Measurements from ENCODE around the gene OR8B8. TPM values are rescaled to one million over a fixed set of nuclear protein-coding genes. Genes with fewer than 3 reads are reported as not detected.

Gene OR8B8
- total and polyA plus RNA-seq, 2 of the 4 experiments (the other 2 are of a cell fraction), result not detected

GRCh38 chr11:124409906-124410305 lies 35.6 kb downstream of the OR8B8 start:
- intact Hi-C loops (cut with micrococcal nuclease), result loop anchor here (10.0 kb wide), 1 partner anchor 455 kb away; the partner anchor contains the start of gene ROBO3
- Histone ChIP-seq H2BK120ac (ENCODE audit: low read depth, low read length) (no peak overlapping the region), H3K36me3 (ENCODE audit: control insufficient read depth, insufficient read depth, low read length) (no peaks in the 10 kb centered on the region), H4K91ac (ENCODE audit: insufficient read depth, low read depth, low read length) (no peak overlapping the region), H3K23ac (ENCODE audit: low read depth, low read length) (no peak overlapping the region), H3K4me1 (ENCODE audit: control insufficient read depth, insufficient read depth, low read length) (peaks cover 3% of the 10 kb centered on the region; the same call in 1 of the 2 replicates), H3K4me3 (ENCODE audit: insufficient read depth, low read depth, low read length) (no peak overlapping the region), H3K14ac (replicated peaks; ENCODE audit: low read depth, low read length) (no peak overlapping the region), H3K27me3 (ENCODE audit: control insufficient read depth, insufficient read depth, low read length) (peaks cover 11% of the 10 kb centered on the region), H4K20me1 (ENCODE audit: insufficient read depth, low read length) (no peaks in the 10 kb centered on the region), H3K9ac (ENCODE audit: low read depth, low read length) (no peak overlapping the region), H2AK9ac (replicated peaks; ENCODE audit: low read depth, low read length, poor library complexity) (no peak overlapping the region), H2BK5ac (ENCODE audit: low read depth, low read length, poor library complexity, severe bottlenecking) (no peak overlapping the region), H2BK15ac (ENCODE audit: low read depth, low read length) (no peak overlapping the region), H4K5ac (ENCODE audit: low read depth, low read length) (no peak overlapping the region), H3K4me2 (ENCODE audit: low read depth, low read length) (no peak overlapping the region), H3K9me3 (ENCODE audit: control insufficient read depth, insufficient read depth, low read length) (no peaks in the 10 kb centered on the region), H2AK5ac (ENCODE audit: low read depth, low read length) (no peak overlapping the region), H2AFZ (replicated peaks; ENCODE audit: low read length, poor library complexity) (no peak overlapping the region), H3K79me1 (ENCODE audit: low read depth in 1 of 2, low read length in 2 of 2) (no peaks in the 10 kb centered on the region), H3K18ac (ENCODE audit: low read depth, low read length) (no peak overlapping the region), H3K56ac (ENCODE audit: extremely low read depth, insufficient read depth, low read length) (no peak overlapping the region), H4K8ac (ENCODE audit: low read depth in 2 of 2, low read length in 2 of 2) (no peak overlapping the region), H3K9me1 (ENCODE audit: insufficient read depth, low read length) (no peaks in the 10 kb centered on the region), H3K27ac (ENCODE audit: insufficient read depth, low read length) (no peak overlapping the region), H2BK20ac (ENCODE audit: low read depth, low read length) (no peak overlapping the region), H3K4ac (ENCODE audit: low read depth, low read length) (no peak overlapping the region)
- 81% methylated on average over 2 of the region's 7 CpGs; no CpG with 5 or more reads in 1 of the 2 experiments for WGBS, 2 experiments (ENCODE audit: extremely low coverage in 2 of 2, insufficient read length in 1 of 2)
- no peak for TF ChIP-seq CTCF (conservative IDR thresholded peaks at IDR 0.05; ENCODE audit: low read depth, low read length)
- dilution Hi-C loops (cut with HindIII; ENCODE audit: low sequenced_read_pairs, unreplicated experiment), result no loop called here
- DNase-seq (no peak), ATAC-seq (ENCODE audit: low read depth) (no peak)
- POLR2A ChIA-PET (ENCODE audit: unreplicated experiment), result no interaction called here
- in situ Hi-C loops (cut with MboI; ENCODE audit: low sequenced_read_pairs), result loop anchor here (25.0 kb wide), 1 partner anchor 402 kb away; the partner anchor contains the start of gene MSANTD2
- CTCF ChIA-PET, result interaction anchor here (2.9 kb wide), 1 partner anchor 8 kb away, joined by 11 read pairs; no protein-coding TSS in a partner anchor
- no TSS peak for BruUV-seq (replicated peaks)
